Measurements from ENCODE around the gene PDE6G. TPM values are rescaled to one million over a fixed set of nuclear protein-coding genes. Genes with fewer than 3 reads are reported as not detected.
A peak's percentile ranks its signal among the peaks of the same experiment; 100 is the strongest.
"Not testable (repeated sequence)": the region's sequence is repeated elsewhere in the genome, so short reads cannot be mapped to it uniquely, and the experiment has no call there.

Gene PDE6G
- total RNA-seq, 3 donors from 2014 or later, result 0.35 TPM; not detected in 2

- no peaks in the 10 kb centered on the region for H3K27me3 Mint-ChIP-seq (ENCODE audit: low read depth)
- H3K4me1 Mint-ChIP-seq (ENCODE audit: low read depth), result peaks cover 21% of the 10 kb centered on the region
- no peaks in the 10 kb centered on the region for H3K9me3 Mint-ChIP-seq
- no peak overlapping the region for H3K4me3 Mint-ChIP-seq
- DNase-seq (no peak), ATAC-seq (no peak)
- H3K36me3 Mint-ChIP-seq (ENCODE audit: insufficient read depth), result peaks cover under 1% of the 10 kb centered on the region
These were observed 23.8 kb upstream of the PDE6G start for GRCh38 chr17:81680150-81680549.

GRCh38 chr17:81676906-81677305, 20.6 kb upstream of the PDE6G start:
- Mint-ChIP-seq H3K27me3 (ENCODE audit: low read depth) (no peaks in the 10 kb centered on the region), H3K4me1 (ENCODE audit: low read depth) (peaks cover 6% of the 10 kb centered on the region), H3K36me3 (ENCODE audit: insufficient read depth) (peaks cover 2% of the 10 kb centered on the region), H3K9me3 (no peaks in the 10 kb centered on the region), H3K4me3 (no peak overlapping the region)
- ATAC-seq, result no peak
- no peak for DNase-seq

GRCh38 chr17:81675515-81676221, 19.3 kb upstream of the PDE6G start:
- ATAC-seq; H3K4me3 Mint-ChIP-seq; H3K36me3 Mint-ChIP-seq (ENCODE audit: insufficient read depth); H3K27me3 Mint-ChIP-seq (ENCODE audit: low read depth); H3K9me3 Mint-ChIP-seq; H3K4me1 Mint-ChIP-seq (ENCODE audit: low read depth): not testable (repeated sequence)
- DNase-seq, result peak; percentile 25

- Mint-ChIP-seq H3K27me3 (ENCODE audit: low read depth) (no peaks in the 10 kb centered on the region), H3K9me3 (no peaks in the 10 kb centered on the region), H3K36me3 (ENCODE audit: insufficient read depth) (peaks cover 10% of the 10 kb centered on the region), H3K4me3 (no peak overlapping the region), H3K4me1 (ENCODE audit: low read depth) (peaks cover 6% of the 10 kb centered on the region)
- ATAC-seq (no peak), DNase-seq (no peak)
These were observed 17.4 kb upstream of the PDE6G start for GRCh38 chr17:81673561-81674258.

GRCh38 chr17:81672954-81673353, 16.6 kb upstream of the PDE6G start:
- DNase-seq, result no peak
- Mint-ChIP-seq H3K36me3 (ENCODE audit: insufficient read depth) (peaks cover 15% of the 10 kb centered on the region), H3K27me3 (ENCODE audit: low read depth) (no peaks in the 10 kb centered on the region), H3K9me3 (no peaks in the 10 kb centered on the region), H3K4me1 (ENCODE audit: low read depth) (peaks cover 11% of the 10 kb centered on the region), H3K4me3 (no peak overlapping the region)
- ATAC-seq, result no peak

GRCh38 chr17:81672504-81672903, 16.2 kb upstream of the PDE6G start:
- DNase-seq (no peak), ATAC-seq (no peak)
- H3K9me3 Mint-ChIP-seq, result no peaks in the 10 kb centered on the region
- no peak overlapping the region for H3K4me3 Mint-ChIP-seq
- H3K36me3 Mint-ChIP-seq (ENCODE audit: insufficient read depth), result peaks cover 17% of the 10 kb centered on the region
- peaks cover 16% of the 10 kb centered on the region for H3K4me1 Mint-ChIP-seq (ENCODE audit: low read depth)
- no peaks in the 10 kb centered on the region for H3K27me3 Mint-ChIP-seq (ENCODE audit: low read depth)

- Mint-ChIP-seq H3K4me3 (peak overlapping the region; percentile 92), H3K27me3 (ENCODE audit: low read depth) (no peaks in the 10 kb centered on the region), H3K9me3 (no peaks in the 10 kb centered on the region), H3K4me1 (ENCODE audit: low read depth) (peaks cover 33% of the 10 kb centered on the region), H3K36me3 (ENCODE audit: insufficient read depth) (peaks cover 22% of the 10 kb centered on the region)
- ATAC-seq (no peak), DNase-seq (no peak)
These were observed 11.4 kb upstream of the PDE6G start for GRCh38 chr17:81667754-81668153.

- peaks cover 22% of the 10 kb centered on the region for H3K36me3 Mint-ChIP-seq (ENCODE audit: insufficient read depth)
- H3K27me3 Mint-ChIP-seq (ENCODE audit: low read depth), result no peaks in the 10 kb centered on the region
- peak; percentile 94 to 97 for ATAC-seq
- DNase-seq, result peak; percentile 88
- peaks cover 35% of the 10 kb centered on the region for H3K4me1 Mint-ChIP-seq (ENCODE audit: low read depth)
- peak within 1 kb of the TSS; percentile 92 for H3K4me3 Mint-ChIP-seq
- no peaks in the 10 kb centered on the region for H3K9me3 Mint-ChIP-seq
These were observed 10.2 kb upstream of the PDE6G start, which contains the start of the genes CCDC137 and OXLD1 for GRCh38 chr17:81666342-81667191. CCDC137 (plus strand) TSS chr17:81666737; CDS start chr17:81666767, 30 bp downstream. OXLD1 (minus strand) TSS chr17:81666605; CDS start chr17:81666577, 28 bp downstream.

GRCh38 chr17:81666092-81666341, 9.7 kb upstream of the PDE6G start:
- H3K9me3 Mint-ChIP-seq, result no peaks in the 10 kb centered on the region
- H3K4me3 Mint-ChIP-seq, result peak overlapping the region; percentile 92
- DNase-seq (no peak), ATAC-seq (peak; percentile 30 to 32)
- peaks cover 35% of the 10 kb centered on the region for H3K4me1 Mint-ChIP-seq (ENCODE audit: low read depth)
- H3K27me3 Mint-ChIP-seq (ENCODE audit: low read depth), result no peaks in the 10 kb centered on the region
- H3K36me3 Mint-ChIP-seq (ENCODE audit: insufficient read depth), result peaks cover 19% of the 10 kb centered on the region

- Mint-ChIP-seq H3K4me1 (ENCODE audit: low read depth) (peaks cover 35% of the 10 kb centered on the region), H3K27me3 (ENCODE audit: low read depth) (no peaks in the 10 kb centered on the region), H3K4me3 (peak overlapping the region; percentile 92), H3K9me3 (no peaks in the 10 kb centered on the region), H3K36me3 (ENCODE audit: insufficient read depth) (peaks cover 19% of the 10 kb centered on the region)
- peak; percentile 47 to 49 for ATAC-seq
- peak; percentile 54 for DNase-seq
These were observed 9.1 kb upstream of the PDE6G start for GRCh38 chr17:81665205-81666091.

GRCh38 chr17:81664051-81664470, 7.7 kb upstream of the PDE6G start:
- no peak for DNase-seq
- H3K9me3 Mint-ChIP-seq, result no peaks in the 10 kb centered on the region
- no peaks in the 10 kb centered on the region for H3K27me3 Mint-ChIP-seq (ENCODE audit: low read depth)
- peaks cover 15% of the 10 kb centered on the region for H3K36me3 Mint-ChIP-seq (ENCODE audit: insufficient read depth)
- peaks cover 35% of the 10 kb centered on the region for H3K4me1 Mint-ChIP-seq (ENCODE audit: low read depth)
- H3K4me3 Mint-ChIP-seq, result peak overlapping the region; percentile 25
- ATAC-seq, result no peak

GRCh38 chr17:81662002-81662401, 5.7 kb upstream of the PDE6G start:
- H3K4me1 Mint-ChIP-seq (ENCODE audit: low read depth), result peaks cover 27% of the 10 kb centered on the region
- H3K4me3 Mint-ChIP-seq, result no peak overlapping the region
- no peaks in the 10 kb centered on the region for H3K9me3 Mint-ChIP-seq
- ATAC-seq, result no peak
- no peak for DNase-seq
- H3K36me3 Mint-ChIP-seq (ENCODE audit: insufficient read depth), result peaks cover 8% of the 10 kb centered on the region
- H3K27me3 Mint-ChIP-seq (ENCODE audit: low read depth), result no peaks in the 10 kb centered on the region

- Mint-ChIP-seq H3K4me3 (no peak overlapping the region), H3K4me1 (ENCODE audit: low read depth) (peaks cover 22% of the 10 kb centered on the region), H3K27me3 (ENCODE audit: low read depth) (no peaks in the 10 kb centered on the region), H3K9me3 (no peaks in the 10 kb centered on the region), H3K36me3 (ENCODE audit: insufficient read depth) (peaks cover 5% of the 10 kb centered on the region)
- ATAC-seq, result no peak
- no peak for DNase-seq
These were observed 4.1 kb upstream of the PDE6G start for GRCh38 chr17:81660441-81660840.

GRCh38 chr17:81659038-81659437, 2.7 kb upstream of the PDE6G start:
- no peaks in the 10 kb centered on the region for H3K27me3 Mint-ChIP-seq (ENCODE audit: low read depth)
- H3K9me3 Mint-ChIP-seq, result no peaks in the 10 kb centered on the region
- ATAC-seq (no peak), DNase-seq (no peak)
- peaks cover 13% of the 10 kb centered on the region for H3K4me1 Mint-ChIP-seq (ENCODE audit: low read depth)
- H3K36me3 Mint-ChIP-seq (ENCODE audit: insufficient read depth), result no peaks in the 10 kb centered on the region
- no peak overlapping the region for H3K4me3 Mint-ChIP-seq

Data from activated T-cell treated with anti-CD3 and anti-CD28 coated beads, Interleukin-2, amount 50 U/mL, for 4 hours (primary cell).